Neural progenitor cell (in vitro differentiated cells): ENCODE results near the gene ZC3H12D. TPM values are rescaled to one million over a fixed set of nuclear protein-coding genes. Genes with fewer than 3 reads are reported as not detected.
"Not testable (repeated sequence)": the region's sequence is repeated elsewhere in the genome, so short reads cannot be mapped to it uniquely, and the experiment has no call there.

Experiments
- DNase-seq: peaks from one replicate; pipeline ENCODE4 v3.0.0-alpha.2; 2016; ENCODE audit warnings: low spot score
- H2AFZ ChIP-seq: fragments of 200-600 bp; sonication (generic); replicated peaks from 2 replicates; pipeline ENCODE4 v1.6.1; 2016; ENCODE audit warnings: antibody characterized with exemption
- H3F3A ChIP-seq: fragments of 200-600 bp; sonication (generic); 2 replicates; pipeline ENCODE4 v1.6.1; 2016; ENCODE audit warnings: antibody characterized with exemption, low read depth
- H3K27ac ChIP-seq: fragments of 200-600 bp; sonication (generic); 2 replicates; pipeline ENCODE4 v1.5.1; 2016; ENCODE audit warnings: mild to moderate bottlenecking
- H3K27me3 ChIP-seq: fragments of 200-600 bp; sonication (generic); 2 replicates; pipeline ENCODE4 v1.6.1; 2016; ENCODE audit warnings: mild to moderate bottlenecking, moderate library complexity
- H3K36me3 ChIP-seq: fragments of 200-600 bp; sonication (generic); 2 replicates; pipeline ENCODE4 v1.5.1; 2016
- H3K4me1 ChIP-seq: fragments of 200-600 bp; sonication (generic); 2 replicates; pipeline ENCODE4 v1.6.1; 2016; ENCODE audit warnings: mixed run types
- H3K4me2 ChIP-seq: fragments of 200-600 bp; sonication (generic); 2 replicates; pipeline ENCODE4 v1.6.1; 2016
- H3K4me3 ChIP-seq: fragments of 200-600 bp; sonication (generic); 2 replicates; pipeline ENCODE4 v1.5.1; 2016
- H3K79me2 ChIP-seq: fragments of 200-600 bp; sonication (generic); 2 replicates; pipeline ENCODE4 v1.6.1; 2016; ENCODE audit warnings: low read depth
- H3K9ac ChIP-seq: fragments of 200-600 bp; sonication (generic); 2 replicates; pipeline ENCODE4 v1.6.1; 2016
- H3K9me3 ChIP-seq: fragments of 200-600 bp; sonication (generic); 2 replicates; pipeline ENCODE4 v1.5.1; 2016; ENCODE audit warnings: low read depth
- H4K20me1 ChIP-seq: fragments of 200-600 bp; sonication (generic); 2 replicates; pipeline ENCODE4 v1.6.1; 2016; ENCODE audit warnings: low read depth
- H3K27ac Mint-ChIP-seq: 3 replicates; pipeline ENCODE4 v1.8.0; 2021; ENCODE audit warnings: mixed read lengths
- H3K27me3 Mint-ChIP-seq: 2 replicates; pipeline ENCODE4 v1.8.0; 2022; ENCODE audit warnings: low read depth, mild to moderate bottlenecking, inconsistent platforms, moderate library complexity, mixed read lengths; ENCODE audit not compliant: insufficient read depth
- H3K36me3 Mint-ChIP-seq: 3 replicates; pipeline ENCODE4 v1.8.0; 2021; ENCODE audit warnings: mixed read lengths
- H3K4me1 Mint-ChIP-seq: 3 replicates; pipeline ENCODE4 v1.8.0; 2021; ENCODE audit warnings: mixed read lengths
- H3K4me3 Mint-ChIP-seq: 3 replicates; pipeline ENCODE4 v1.8.0; 2021; ENCODE audit warnings: mild to moderate bottlenecking, moderate library complexity, mixed read lengths
- H3K9me3 Mint-ChIP-seq: 3 replicates; pipeline ENCODE4 v1.8.0; 2020; ENCODE audit warnings: mixed read lengths
- CTCF ChIP-seq: fragments of 200-600 bp; sonication (generic); IDR thresholded peaks from 2 replicates; pipeline ENCODE4 v1.5.1; 2017; ENCODE audit warnings: antibody characterized with exemption, mild to moderate bottlenecking
- EZH2 ChIP-seq: fragments of 200-600 bp; sonication (generic); IDR thresholded peaks from 2 replicates; pipeline ENCODE4 v1.6.1; 2017; ENCODE audit warnings: antibody characterized with exemption, mild to moderate bottlenecking, moderate library complexity
- EZH2phosphoT487 ChIP-seq: fragments of 200-600 bp; sonication (generic); IDR thresholded peaks from 2 replicates; pipeline ENCODE4 v1.6.1; 2017; ENCODE audit warnings: antibody characterized with exemption
- total RNA-seq: library from RNA; depleted of rRNA; stranded (reverse); fragments of >200 nt; gene quantifications from 2 replicates; pipeline ENCODE4 v1.2.3, GENCODE V29; 2015; ENCODE audit warnings: low replicate concordance

The ZC3H12D gene
- total RNA-seq, 1 donor from 2014 or later = not detected

GRCh38 chr6:149501201-149501600 lies 16.4 kb upstream of the ZC3H12D start:
- Mint-ChIP-seq H3K4me1 (no peaks in the 10 kb centered on the region), H3K4me3 (no peak overlapping the region), H3K27me3 (no peaks in the 10 kb centered on the region), H3K9me3 (no peaks in the 10 kb centered on the region), H3K27ac (no peak overlapping the region), H3K36me3 (peaks cover 7% of the 10 kb centered on the region)
- Histone ChIP-seq H3K9ac (no peak overlapping the region), H3K9me3 (no peaks in the 10 kb centered on the region), H2AFZ (no peak overlapping the region), H3K4me1 (no peaks in the 10 kb centered on the region), H3F3A (no peaks in the 10 kb centered on the region), H3K4me2 (no peak overlapping the region), H3K27me3 (no peaks in the 10 kb centered on the region), H4K20me1 (no peaks in the 10 kb centered on the region), H3K27ac (no peak overlapping the region), H3K79me2 (no peaks in the 10 kb centered on the region), H3K4me3 (no peak overlapping the region), H3K36me3 (no peaks in the 10 kb centered on the region)
- TF ChIP-seq EZH2 = no peak
- no peak for TF ChIP-seq EZH2phosphoT487
- TF ChIP-seq CTCF = no peak
- DNase-seq = no peak

GRCh38 chr6:149500096-149500495 lies 15.3 kb upstream of the ZC3H12D start:
- Histone ChIP-seq H2AFZ (no peak overlapping the region), H3F3A (no peaks in the 10 kb centered on the region), H3K4me3 (no peak overlapping the region), H3K9me3 (no peaks in the 10 kb centered on the region), H3K27me3 (no peaks in the 10 kb centered on the region), H3K27ac (no peak overlapping the region), H3K9ac (no peak overlapping the region), H3K4me2 (no peak overlapping the region), H3K36me3 (no peaks in the 10 kb centered on the region), H3K79me2 (no peaks in the 10 kb centered on the region), H4K20me1 (no peaks in the 10 kb centered on the region), H3K4me1 (no peaks in the 10 kb centered on the region)
- Mint-ChIP-seq H3K36me3 (no peaks in the 10 kb centered on the region), H3K27me3 (no peaks in the 10 kb centered on the region), H3K27ac (no peak overlapping the region), H3K4me1 (no peaks in the 10 kb centered on the region), H3K9me3 (no peaks in the 10 kb centered on the region), H3K4me3 (no peak overlapping the region)
- TF ChIP-seq EZH2 (no peak), CTCF (no peak), EZH2phosphoT487 (no peak)
- DNase-seq = no peak

GRCh38 chr6:149499066-149499465 lies 14.3 kb upstream of the ZC3H12D start:
- H3K4me3 Mint-ChIP-seq = no peak overlapping the region
- no peak overlapping the region for H2AFZ ChIP-seq
- H3K9ac ChIP-seq = no peak overlapping the region
- no peak for TF ChIP-seq CTCF
- no peaks in the 10 kb centered on the region for H3K36me3 ChIP-seq
- H3K27ac Mint-ChIP-seq = no peak overlapping the region
- H3K27ac ChIP-seq = no peak overlapping the region
- DNase-seq = no peak
- no peaks in the 10 kb centered on the region for H4K20me1 ChIP-seq
- no peaks in the 10 kb centered on the region for H3K79me2 ChIP-seq
- H3K27me3 ChIP-seq = no peaks in the 10 kb centered on the region
- H3K9me3 Mint-ChIP-seq = no peaks in the 10 kb centered on the region
- H3K4me3 ChIP-seq = no peak overlapping the region
- no peaks in the 10 kb centered on the region for H3K27me3 Mint-ChIP-seq
- no peaks in the 10 kb centered on the region for H3K9me3 ChIP-seq
- no peaks in the 10 kb centered on the region for H3F3A ChIP-seq
- no peaks in the 10 kb centered on the region for H3K36me3 Mint-ChIP-seq
- H3K4me2 ChIP-seq = no peak overlapping the region
- H3K4me1 Mint-ChIP-seq = no peaks in the 10 kb centered on the region
- no peaks in the 10 kb centered on the region for H3K4me1 ChIP-seq

GRCh38 chr6:149497365-149497764 lies 12.6 kb upstream of the ZC3H12D start:
- H3K36me3 Mint-ChIP-seq = no peaks in the 10 kb centered on the region
- no peak overlapping the region for H3K27ac Mint-ChIP-seq
- H4K20me1 ChIP-seq = no peaks in the 10 kb centered on the region

GRCh38 chr6:149496597-149496996 lies 11.8 kb upstream of the ZC3H12D start:
- H2AFZ ChIP-seq, H3K4me3 Mint-ChIP-seq, H3K4me1 ChIP-seq, H4K20me1 ChIP-seq, H3K27ac Mint-ChIP-seq, DNase-seq, H3K27me3 Mint-ChIP-seq, H3K27ac ChIP-seq, H3K9ac ChIP-seq, H3K4me1 Mint-ChIP-seq, H3K9me3 Mint-ChIP-seq, H3K4me2 ChIP-seq, H3K4me3 ChIP-seq, H3K9me3 ChIP-seq, H3K36me3 Mint-ChIP-seq, H3K79me2 ChIP-seq, H3F3A ChIP-seq, H3K27me3 ChIP-seq, H3K36me3 ChIP-seq: not testable (repeated sequence)

More at GRCh38 chr6:149497365-149497764, 12.6 kb upstream of the ZC3H12D start:
- Mint-ChIP-seq H3K4me1 (no peaks in the 10 kb centered on the region), H3K27me3 (no peaks in the 10 kb centered on the region), H3K9me3 (no peaks in the 10 kb centered on the region), H3K4me3 (no peak overlapping the region)
- TF ChIP-seq EZH2 = no peak
- no peak for TF ChIP-seq CTCF
- no peak for TF ChIP-seq EZH2phosphoT487
- no peaks in the 10 kb centered on the region for H3K79me2 ChIP-seq
- H3K27ac ChIP-seq = no peak overlapping the region
- no peaks in the 10 kb centered on the region for H3K9me3 ChIP-seq
- H3F3A ChIP-seq = no peaks in the 10 kb centered on the region
- DNase-seq = no peak
- H3K27me3 ChIP-seq = no peaks in the 10 kb centered on the region
- no peaks in the 10 kb centered on the region for H3K4me1 ChIP-seq
- H3K9ac ChIP-seq = no peak overlapping the region
- H3K4me2 ChIP-seq = no peak overlapping the region
- H3K36me3 ChIP-seq = no peaks in the 10 kb centered on the region
- no peak overlapping the region for H3K4me3 ChIP-seq
- H2AFZ ChIP-seq = no peak overlapping the region
